ENCODE measurements around the gene CAPNS1.
"Not testable (repeated sequence)": the region's sequence is repeated elsewhere in the genome, so short reads cannot be mapped to it uniquely, and the experiment has no call there.

Gene CAPNS1

DNA sequence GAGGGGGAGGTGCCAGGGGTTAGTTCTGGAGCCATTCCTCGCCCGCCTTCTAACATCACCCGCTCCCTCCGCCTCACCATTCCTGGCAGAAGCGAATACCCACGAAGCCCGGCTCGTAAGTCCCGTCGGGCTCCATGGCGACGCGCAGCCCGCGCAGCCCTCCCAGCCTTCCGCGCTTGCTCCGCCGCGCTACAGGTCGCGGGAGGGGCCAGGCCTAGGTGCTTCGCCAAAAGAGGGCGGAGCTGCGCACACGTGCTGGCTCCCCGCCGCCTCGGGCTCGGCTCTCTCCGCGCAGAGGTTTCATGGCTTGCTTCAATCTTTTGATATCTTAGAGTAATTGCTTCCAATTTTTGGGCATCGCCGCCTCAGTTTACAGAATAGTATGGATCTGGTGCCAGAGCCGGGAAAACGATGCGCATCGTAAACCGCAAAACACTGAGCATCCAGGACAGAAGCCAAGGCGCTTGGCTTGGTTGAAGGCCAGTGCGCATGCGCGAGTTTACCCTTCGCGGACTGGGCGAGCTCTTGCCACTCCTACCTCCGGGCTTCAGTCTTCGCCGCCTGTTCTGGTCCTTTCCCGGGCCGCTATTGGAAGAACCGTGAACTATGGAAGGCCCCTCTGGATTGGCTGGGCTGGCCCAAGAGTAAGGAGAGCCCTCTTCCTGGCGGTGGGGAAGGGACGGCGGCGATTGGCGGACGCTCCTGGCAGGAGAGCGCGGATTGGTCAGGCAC, 25.0 kb upstream of the CAPNS1 start, which contains the start of gene POLR2I:
TSS of gene POLR2I (minus strand) at position 155 of the 732 bp plus-strand sequence. CDS start at position 136, 19 bp downstream.
- peak; percentile 99 for DNase-seq

DNA sequence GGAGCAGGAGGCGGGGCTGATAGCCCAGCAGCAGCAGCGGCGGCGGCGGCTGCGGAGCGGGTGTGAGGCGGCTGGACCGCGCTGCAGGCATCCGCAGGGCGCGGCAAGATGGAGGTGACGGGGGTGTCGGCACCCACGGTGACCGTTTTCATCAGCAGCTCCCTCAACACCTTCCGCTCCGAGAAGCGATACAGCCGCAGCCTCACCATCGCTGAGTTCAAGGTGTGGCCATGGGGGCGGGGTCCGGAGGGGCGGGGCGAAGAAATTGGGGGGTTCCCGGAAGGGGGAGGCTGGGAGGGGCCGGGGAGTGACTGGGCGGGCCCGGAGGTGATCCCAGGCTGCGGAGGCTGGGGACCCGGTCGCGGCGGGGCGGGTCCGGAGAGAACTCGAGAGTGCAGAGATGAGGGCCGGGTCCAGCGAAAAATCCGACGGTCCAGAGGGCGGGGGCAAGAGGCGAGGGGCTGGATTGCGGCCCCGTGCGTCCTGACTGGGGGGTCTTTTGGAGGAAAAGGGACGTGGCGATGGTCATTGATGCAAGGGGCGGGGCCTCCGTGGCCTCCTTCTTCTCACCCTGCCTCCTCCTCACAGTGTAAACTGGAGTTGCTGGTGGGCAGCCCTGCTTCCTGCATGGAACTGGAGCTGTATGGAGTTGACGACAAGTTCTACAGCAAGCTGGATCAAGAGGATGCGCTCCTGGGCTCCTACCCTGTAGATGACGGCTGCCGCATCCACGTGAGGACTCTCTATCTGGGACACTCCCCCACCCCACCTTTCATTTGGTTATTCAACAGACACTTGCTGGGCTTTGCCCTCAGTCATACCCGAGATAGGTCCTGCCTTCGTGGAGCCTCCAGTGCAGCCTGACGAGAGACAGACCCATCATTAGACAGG, 24.2 kb upstream of the CAPNS1 start, which contains the start of gene TBCB:
TSS of gene TBCB (plus strand) at position 16 of the 891 bp plus-strand sequence. CDS start at position 109, 93 bp downstream.
- peak; percentile 89 for DNase-seq

DNA sequence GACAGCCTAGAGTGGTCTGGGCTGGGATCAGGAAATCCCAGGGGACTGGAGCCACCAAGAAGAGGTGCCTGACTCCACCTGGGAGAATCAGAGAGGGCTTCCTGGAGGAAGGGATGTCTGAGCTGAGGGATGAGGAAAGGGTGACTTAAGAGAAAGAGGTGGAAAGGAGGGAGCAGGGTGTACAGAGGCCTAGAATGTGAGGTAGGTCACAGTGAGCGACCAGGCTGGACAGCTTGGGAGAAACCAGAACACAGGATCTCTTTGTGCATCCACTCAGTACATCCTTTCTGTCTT, 23.6 kb upstream of the CAPNS1 start:
- DNase-seq = no peak

DNA sequence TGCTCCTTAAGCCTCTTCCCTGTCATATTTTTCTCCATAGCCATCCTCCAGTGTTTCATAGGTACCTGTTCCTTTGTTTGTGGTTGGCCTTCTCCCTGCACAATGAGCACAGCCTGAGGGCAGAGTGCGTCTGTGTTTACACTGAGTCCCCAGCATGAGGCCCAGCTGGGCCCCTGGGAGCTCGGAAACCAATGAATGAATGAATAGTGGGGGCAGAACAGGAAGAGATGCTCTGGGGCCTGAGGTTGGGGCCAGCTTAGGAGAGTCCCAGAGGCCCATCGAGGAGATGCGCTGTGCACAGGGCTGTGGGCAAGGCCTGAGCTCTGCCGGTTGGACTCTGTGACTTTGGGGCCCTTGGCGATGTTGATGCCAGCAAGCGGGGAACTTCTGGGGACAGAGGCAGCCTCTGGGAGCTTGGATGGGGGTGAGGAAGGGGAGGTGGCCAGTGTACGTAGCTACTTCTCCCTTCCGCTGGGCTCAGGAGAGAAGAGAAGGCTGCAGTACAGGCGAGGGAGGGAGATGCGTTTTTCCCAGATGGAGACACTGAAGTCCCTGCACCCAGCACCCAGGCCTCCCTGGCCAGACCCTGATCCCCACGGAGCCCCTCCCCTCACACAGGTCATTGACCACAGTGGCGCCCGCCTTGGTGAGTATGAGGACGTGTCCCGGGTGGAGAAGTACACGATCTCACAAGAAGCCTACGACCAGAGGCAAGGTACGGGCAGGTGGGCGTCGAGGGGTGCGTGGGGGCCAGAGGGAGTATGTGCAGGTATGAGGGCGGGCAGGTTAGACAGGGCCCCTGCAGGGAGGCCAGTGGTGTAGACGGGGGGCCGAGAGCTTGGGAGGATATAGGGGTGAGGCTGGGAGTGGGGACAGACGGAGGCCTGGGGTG, 19.5 kb upstream of the CAPNS1 start:
- no peak for DNase-seq

DNA sequence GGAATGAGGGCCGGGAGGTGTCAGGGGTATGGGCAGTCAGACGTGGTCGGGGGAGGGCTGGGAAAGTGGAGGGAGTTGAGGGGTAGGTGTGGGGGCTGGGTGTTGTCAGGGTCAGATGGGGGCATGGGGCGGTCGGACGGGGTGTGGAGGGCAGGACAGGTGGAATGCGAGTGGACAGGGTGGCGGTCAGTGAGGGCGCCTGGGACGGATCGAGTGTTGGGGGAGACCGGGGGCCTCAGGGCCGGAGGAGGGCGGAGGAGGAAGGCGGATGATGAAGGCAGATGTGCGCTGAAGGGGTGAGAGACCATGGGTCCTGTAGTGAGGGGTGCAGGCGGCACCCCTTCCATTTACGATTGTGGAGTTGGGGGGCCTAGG, 18.9 kb upstream of the CAPNS1 start:
- DNase-seq = no peak

DNA sequence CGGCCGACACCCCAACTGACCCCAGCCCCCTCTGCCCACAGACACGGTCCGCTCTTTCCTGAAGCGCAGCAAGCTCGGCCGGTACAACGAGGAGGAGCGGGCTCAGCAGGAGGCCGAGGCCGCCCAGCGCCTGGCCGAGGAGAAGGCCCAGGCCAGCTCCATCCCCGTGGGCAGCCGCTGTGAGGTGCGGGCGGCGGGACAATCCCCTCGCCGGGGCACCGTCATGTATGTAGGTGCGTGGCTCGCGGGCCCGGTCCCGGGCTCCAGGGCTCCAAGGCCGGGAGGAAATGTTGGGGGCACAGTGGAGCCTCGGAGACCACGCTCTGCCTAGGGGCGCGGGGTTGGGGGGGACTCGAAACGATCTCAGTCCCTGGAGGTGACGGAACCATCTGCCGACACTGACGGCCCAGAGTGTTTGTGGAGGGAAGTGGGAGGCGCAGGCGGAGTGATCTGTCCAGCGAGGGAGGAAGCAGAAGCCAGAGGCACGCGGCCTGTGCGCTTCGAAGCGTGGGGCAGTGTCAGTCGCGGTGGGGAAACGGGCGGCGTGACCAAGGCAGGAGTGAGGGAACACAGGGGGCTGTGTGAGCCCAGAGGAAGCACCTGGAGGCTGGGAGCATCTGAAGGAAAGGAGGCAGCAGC, 18.3 kb upstream of the CAPNS1 start:
- DNase-seq = no peak

DNA sequence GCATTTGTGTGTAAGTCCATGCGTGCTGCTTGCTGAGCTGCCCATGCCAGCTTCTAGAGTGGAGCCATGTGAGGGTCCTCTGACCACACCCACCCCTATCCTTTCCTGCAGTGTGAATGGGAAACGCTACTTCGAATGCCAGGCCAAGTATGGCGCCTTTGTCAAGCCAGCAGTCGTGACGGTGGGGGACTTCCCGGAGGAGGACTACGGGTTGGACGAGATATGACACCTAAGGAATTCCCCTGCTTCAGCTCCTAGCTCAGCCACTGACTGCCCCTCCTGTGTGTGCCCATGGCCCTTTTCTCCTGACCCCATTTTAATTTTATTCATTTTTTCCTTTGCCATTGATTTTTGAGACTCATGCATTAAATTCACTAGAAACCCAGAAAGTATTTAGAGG, 14.3 kb upstream of the CAPNS1 start:
- DNase-seq = no peak

DNA sequence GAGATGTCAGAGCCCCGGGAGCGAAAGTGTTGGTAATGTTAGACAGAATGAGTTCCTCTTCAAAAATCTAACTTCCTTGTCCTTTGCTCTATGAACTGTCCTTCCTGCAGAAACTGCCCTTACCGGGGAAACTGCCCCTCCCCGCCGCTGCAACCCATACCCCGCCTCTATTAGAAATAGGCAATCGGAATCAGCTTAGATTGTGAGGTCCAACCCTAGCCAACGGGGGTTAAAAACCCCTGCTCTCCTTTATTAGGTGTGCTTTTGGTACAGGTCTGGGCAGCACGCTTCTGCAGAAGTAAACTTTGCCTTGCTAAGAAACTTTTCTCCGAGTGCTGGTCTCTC, 11.5 kb upstream of the CAPNS1 start:
- no peak for DNase-seq

DNA sequence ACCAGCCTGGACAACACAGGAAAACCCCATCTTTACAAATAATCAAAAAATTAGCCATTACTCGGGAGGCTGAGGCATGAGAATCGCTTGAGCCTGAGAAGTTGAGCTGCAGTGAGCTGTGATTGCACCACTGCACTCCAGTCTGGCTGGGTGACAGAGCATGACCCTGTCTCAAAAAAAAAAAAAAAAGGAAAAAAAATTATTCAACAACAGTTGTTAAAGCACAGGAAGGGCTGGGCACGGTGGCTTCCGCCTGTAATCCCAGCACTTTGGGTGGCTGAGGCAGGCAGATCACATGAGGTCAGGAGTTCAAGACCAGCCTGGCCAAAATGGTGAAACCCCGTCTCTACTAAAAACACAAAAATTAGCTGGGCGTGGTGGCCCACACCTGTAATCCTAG, 8.6 kb upstream of the CAPNS1 start:
- not testable (repeated sequence) for DNase-seq

DNA sequence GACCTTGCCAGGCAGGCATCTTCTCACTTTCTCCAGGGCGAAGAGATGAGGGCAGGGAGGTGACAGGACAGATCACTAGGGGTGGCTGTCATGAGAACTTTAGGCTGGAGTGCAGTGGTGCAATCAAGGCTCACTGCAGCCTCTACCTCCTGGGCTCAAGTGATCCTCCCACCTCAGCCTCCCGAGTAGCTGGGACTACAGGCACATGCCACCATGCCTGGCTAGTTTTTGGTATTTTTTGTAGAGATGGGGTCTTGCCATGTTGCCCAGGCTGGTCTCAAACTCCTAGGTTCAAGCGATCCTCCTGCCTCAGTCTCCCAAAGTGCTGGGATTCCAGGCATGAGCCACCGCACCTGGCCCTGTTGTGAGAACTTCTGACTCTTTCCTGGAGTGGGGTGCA, 5.0 kb upstream of the CAPNS1 start:
- DNase-seq = not testable (repeated sequence)

DNA sequence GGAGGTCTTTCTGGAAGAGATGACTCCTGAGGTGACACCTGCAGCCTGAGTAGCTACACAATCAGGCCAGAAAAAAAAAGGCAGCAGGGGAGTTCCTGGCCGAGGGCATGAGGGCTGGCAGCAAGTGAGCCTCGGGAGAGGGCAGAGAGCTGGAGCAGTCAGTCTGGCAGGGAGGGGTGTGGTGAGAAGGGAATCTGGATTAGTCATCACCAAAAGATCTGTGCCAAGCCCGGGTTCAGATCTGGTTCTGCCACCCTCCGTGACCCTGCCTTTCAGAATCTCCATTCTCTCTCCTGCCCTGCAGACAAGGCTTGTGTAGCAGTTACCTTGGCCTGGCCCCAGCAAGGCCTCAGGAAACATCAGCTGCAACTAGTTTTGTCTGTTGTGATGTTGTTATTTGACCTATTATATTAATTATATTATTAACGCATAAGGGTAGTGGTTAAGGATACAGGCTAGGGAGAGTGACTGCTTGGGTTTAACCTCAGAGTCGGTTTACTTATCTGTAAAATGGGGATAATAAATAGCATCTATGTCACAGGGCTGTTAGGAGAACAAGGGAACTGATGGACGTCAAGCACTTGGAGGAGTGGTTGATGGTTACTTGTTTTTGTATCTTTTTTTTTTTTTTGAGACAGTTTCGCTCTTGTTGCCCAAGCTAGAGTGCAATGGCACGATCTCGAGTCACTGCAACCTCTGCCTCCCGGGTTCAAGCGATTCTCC, 2.7 kb upstream of the CAPNS1 start:
- no peak for DNase-seq

DNA sequence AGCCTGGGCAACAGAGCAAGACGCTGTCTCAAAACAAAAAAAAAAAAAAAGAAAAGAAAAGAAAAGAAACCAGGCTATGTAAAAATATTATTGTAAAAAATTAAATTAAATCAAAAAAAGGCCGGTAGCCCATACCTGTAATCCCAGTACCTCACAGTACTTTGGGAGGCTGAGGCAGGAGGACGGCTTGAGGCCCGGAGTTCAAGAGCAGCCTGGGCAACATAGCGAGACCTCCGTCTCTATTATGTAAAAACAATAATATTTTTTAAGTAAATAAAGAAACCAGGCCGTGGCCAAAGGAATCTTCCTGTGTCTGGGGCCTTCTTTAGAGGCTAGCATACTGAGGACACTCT, 770 bp upstream of the CAPNS1 start:
- DNase-seq = no peak

DNA sequence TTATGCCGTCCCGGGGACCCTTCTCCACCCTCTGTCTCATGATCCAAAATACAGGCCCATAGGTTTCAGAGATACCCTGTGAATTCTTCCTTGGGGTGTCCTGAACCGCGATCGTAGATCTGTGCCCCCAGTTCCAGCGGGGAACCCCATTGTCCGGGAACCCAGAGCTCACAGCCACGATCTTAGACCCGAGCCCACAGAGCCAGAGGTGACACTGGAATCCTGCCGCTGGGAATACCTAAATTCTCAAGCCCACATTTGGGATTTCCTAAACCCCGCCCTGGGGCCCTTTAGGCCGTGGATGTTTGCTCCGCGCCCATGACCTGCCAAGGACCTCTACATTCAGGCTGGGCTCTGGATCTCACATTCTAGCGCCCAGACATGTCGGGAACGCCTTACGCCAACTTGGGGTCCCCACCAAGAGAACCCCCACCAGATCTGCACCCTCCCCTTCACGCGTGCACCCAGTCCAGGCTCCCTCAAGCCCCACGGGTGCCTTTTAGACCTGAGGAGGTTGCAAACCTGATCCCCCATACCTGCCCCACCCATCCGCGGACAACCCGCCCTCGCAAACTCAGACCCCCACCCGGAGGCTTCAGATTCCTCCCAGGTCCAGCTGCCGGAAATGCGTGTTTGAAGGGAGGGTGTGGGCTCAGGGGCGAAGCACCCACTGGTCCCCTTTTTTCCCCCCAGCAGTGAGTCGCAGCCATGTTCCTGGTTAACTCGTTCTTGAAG, 605 bp downstream of the CAPNS1 start:
- DNase-seq = peak; percentile 58

DNA sequence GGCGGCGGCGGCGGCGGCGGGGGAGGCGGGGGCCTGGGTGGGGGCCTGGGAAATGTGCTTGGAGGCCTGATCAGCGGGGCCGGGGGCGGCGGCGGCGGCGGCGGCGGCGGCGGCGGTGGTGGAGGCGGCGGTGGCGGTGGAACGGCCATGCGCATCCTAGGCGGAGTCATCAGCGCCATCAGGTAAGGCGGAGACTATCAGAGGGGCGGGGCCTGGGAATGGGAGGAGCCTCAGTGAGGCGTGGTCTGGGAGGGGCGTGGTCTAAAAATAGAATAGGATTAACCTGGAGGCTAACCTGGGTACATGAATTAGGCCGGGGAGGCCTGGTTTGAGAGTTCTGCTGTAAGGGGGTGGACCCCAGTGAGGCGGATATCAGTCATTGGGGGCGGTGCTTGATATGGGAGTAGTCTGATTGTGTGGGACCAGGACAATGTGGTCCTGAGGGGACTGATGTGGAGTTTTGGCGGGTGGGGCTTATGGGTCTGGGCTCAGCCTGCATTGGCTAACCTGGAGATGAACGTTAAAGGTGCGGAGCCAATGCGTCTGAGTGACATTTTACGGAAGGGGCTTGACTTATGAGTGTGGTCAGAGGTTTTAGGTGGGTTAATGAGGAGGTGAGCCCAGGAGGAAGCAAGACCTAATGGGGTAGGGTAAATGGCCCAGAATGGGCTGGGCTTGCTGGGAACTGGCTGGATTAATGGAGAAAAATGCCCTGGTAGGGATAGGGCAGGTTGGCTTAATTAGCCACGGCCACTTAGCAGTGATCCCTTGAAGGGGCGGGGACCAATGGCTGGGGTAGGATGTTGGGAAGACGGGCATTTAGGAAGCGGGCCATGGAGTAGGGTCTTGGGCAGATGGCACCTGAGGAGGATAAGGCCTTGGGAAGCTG, 1.4 kb downstream of the CAPNS1 start:
- peak; percentile 91 for DNase-seq

DNA sequence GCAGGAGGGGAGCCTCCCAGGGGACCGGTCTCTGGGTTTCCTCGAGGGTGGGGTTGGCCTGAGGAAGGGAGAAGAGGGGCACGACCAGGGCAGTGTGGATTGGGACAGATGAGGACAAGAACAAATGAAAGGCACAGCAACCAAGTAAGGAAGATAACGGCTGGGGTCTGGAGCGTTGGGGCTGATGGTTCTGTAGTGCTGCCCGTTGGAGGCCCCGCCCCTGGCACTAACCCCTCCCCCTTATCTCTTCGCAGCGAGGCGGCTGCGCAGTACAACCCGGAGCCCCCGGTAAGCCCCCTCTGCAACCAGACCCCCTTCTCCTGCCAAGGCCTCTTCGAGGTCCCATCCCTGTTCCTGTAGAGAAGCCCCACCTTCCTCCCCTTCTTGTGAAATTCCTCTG, 2.2 kb downstream of the CAPNS1 start:
- DNase-seq = no peak

DNA sequence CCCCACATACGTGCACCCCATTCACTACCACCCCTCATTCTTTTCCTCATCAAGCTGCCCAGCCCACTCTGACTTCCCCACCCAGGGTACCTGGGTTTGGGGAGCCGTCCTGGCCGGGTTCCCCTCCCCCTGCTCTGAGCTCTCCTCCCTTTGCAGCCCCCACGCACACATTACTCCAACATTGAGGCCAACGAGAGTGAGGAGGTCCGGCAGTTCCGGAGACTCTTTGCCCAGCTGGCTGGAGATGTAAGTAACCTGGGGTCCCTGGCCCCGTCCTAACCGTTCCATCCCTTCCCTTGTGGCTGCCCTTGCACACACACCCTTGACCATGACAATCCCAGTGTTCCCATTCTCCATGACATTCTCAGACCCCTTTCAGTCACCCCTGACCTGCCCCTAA, 2.6 kb downstream of the CAPNS1 start:
- DNase-seq = no peak

DNA sequence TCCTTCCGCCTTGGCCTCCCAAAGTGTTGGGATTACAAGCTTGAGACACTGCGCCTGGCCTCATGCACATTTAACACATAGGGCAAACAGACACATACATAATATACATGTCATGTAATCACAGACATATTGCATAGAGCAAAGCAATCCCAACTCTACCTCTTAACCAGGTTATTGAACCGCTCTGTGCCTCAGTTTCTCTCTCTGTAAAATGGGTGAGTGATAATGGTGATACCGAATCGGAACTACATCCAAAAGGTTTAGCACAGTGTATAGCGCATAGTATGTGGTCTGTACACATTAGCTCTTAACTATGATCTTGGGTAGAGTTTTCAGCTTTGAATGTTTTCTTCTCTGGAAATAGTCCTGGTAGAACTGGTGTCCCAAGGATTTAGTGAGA, 4.8 kb downstream of the CAPNS1 start:
- no peak for DNase-seq

DNA sequence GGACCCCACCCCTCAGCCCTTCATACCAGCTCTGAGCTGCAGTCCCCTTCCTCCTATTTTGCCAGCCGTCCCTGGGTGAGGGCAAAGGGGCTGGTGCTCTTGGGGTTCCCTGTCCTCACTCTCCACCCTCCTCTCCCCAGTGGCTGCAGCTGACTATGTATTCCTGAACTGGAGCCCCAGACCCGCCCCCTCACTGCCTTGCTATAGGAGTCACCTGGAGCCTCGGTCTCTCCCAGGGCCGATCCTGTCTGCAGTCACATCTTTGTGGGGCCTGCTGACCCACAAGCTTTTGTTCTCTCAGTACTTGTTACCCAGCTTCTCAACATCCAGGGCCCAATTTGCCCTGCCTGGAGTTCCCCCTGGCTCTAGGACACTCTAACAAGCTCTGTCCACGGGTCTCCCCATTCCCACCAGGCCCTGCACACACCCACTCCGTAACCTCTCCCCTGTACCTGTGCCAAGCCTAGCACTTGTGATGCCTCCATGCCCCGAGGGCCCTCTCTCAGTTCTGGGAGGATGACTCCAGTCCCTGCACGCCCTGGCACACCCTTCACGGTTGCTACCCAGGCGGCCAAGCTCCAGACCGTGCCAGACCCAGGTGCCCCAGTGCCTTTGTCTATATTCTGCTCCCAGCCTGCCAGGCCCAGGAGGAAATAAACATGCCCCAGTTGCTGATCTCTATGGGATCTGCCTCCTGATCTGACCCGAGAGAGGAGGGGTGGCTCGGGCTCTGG, 10.0 kb downstream of the CAPNS1 start:
- no peak for DNase-seq

DNA sequence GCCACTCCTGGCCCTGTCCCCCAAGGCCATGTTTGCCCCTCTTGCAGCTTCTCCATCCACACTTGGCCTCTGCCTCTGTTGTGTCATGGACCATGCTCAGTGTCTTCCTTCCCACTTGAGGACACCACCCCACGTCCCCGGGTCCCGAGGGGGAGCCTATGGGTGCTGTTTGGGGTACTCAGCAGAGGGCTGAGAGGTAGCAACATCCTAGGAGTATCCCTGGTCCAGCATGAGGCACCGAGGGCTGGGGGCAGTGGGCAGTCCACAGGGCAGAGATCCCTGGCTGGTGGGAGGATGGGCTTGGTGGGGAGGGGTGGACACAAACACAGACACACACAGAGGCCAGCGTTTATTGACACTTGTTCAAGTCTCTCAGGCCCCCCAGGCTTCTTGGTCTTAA, 10.7 kb downstream of the CAPNS1 start:
- DNase-seq = no peak
